Neural crest cell (in vitro differentiated cells): Measurements from ENCODE around the gene CNTNAP3B. TPM values are rescaled to one million over a fixed set of nuclear protein-coding genes. Genes with fewer than 3 reads are reported as not detected.
"Not testable (repeated sequence)": the region's sequence is repeated elsewhere in the genome, so short reads cannot be mapped to it uniquely, and the experiment has no call there.

Experiments
- DNase-seq: peaks from one replicate; pipeline ENCODE4 v3.0.0; 2021; ENCODE audit warnings: low read depth, mixed read lengths, low spot score
- H3K27ac Mint-ChIP-seq: one replicate; pipeline ENCODE4 v1.8.0; 2021; ENCODE audit warnings: mild to moderate bottlenecking, mixed read lengths; ENCODE audit not compliant: unreplicated experiment
- H3K27me3 Mint-ChIP-seq: 2 replicates; pipeline ENCODE4 v1.8.0; 2021; ENCODE audit warnings: low read depth, mild to moderate bottlenecking, mixed read lengths
- H3K36me3 Mint-ChIP-seq: 2 replicates; pipeline ENCODE4 v1.8.0; 2021; ENCODE audit warnings: low read depth, mild to moderate bottlenecking, mixed read lengths
- H3K4me1 Mint-ChIP-seq: 2 replicates; pipeline ENCODE4 v1.8.0; 2021; ENCODE audit warnings: mixed read lengths
- H3K4me3 Mint-ChIP-seq: one replicate; pipeline ENCODE4 v1.8.0; 2021; ENCODE audit warnings: mild to moderate bottlenecking, mixed read lengths
- H3K9me3 Mint-ChIP-seq: 2 replicates; pipeline ENCODE4 v1.8.0; 2021; ENCODE audit warnings: mixed read lengths
- total RNA-seq: library from RNA; stranded (reverse); gene quantifications from 2 replicates; pipeline ENCODE4 v1.2.1, GENCODE V29; 2021
- TF ChIP-seq, protein P1 (sequence below): fragments of 200-600 bp; sonication (generic); conservative IDR thresholded peaks from 2 replicates; pipeline ENCODE4 v1.5.0; 2021; ENCODE audit warnings: antibody characterized with exemption, mild to moderate bottlenecking

Gene CNTNAP3B
- total RNA-seq, 1 donor from 2014 or later, result 9.4 TPM

DNA sequence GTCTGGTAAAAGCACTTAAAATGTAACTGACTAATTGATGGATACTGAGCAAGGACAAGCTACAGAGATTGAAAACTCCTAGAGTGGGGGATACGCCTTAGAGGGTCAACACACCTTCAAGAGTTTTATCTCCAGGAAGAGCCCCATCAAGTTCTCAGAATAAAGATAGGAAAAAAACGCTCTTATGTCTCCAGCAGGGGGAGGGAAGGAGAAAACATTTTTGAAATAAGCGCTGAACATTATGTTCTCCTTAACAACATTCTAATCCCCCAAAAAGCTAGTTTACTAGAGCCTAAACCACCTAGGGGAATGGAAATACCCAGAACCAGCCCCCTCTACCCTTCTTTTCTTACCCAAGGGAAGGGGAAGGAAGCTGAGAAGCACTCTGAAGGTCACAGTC lies 187.5 kb downstream of the CNTNAP3B start:
- not testable (repeated sequence) for H3K4me1 Mint-ChIP-seq, H3K36me3 Mint-ChIP-seq, H3K27me3 Mint-ChIP-seq, H3K27ac Mint-ChIP-seq, DNase-seq, H3K9me3 Mint-ChIP-seq, H3K4me3 Mint-ChIP-seq
- TF ChIP-seq, protein P1, sequence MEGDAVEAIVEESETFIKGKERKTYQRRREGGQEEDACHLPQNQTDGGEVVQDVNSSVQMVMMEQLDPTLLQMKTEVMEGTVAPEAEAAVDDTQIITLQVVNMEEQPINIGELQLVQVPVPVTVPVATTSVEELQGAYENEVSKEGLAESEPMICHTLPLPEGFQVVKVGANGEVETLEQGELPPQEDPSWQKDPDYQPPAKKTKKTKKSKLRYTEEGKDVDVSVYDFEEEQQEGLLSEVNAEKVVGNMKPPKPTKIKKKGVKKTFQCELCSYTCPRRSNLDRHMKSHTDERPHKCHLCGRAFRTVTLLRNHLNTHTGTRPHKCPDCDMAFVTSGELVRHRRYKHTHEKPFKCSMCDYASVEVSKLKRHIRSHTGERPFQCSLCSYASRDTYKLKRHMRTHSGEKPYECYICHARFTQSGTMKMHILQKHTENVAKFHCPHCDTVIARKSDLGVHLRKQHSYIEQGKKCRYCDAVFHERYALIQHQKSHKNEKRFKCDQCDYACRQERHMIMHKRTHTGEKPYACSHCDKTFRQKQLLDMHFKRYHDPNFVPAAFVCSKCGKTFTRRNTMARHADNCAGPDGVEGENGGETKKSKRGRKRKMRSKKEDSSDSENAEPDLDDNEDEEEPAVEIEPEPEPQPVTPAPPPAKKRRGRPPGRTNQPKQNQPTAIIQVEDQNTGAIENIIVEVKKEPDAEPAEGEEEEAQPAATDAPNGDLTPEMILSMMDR, result peak; percentile 42

DNA sequence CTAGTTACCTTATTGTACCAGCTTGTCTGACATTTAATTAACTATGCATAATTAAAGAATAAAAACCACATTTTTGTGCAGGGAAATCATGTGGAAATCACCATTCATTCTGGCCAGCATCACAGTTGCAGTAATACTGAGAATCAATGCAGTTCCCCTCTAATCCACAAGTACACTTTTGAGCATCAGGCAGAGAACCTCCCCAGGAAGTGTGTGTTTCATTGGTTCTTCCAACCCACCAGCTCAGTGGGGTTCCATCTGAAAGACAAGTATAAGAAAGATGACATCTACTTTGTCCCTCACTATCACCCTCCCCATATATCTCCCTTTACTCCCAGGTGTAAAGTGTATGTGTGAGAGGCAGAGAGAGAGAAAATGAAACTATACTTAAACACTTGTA lies 191.1 kb downstream of the CNTNAP3B start:
- H3K27ac Mint-ChIP-seq, H3K4me3 Mint-ChIP-seq, H3K27me3 Mint-ChIP-seq, H3K36me3 Mint-ChIP-seq, DNase-seq, H3K9me3 Mint-ChIP-seq, H3K4me1 Mint-ChIP-seq: not testable (repeated sequence)

DNA sequence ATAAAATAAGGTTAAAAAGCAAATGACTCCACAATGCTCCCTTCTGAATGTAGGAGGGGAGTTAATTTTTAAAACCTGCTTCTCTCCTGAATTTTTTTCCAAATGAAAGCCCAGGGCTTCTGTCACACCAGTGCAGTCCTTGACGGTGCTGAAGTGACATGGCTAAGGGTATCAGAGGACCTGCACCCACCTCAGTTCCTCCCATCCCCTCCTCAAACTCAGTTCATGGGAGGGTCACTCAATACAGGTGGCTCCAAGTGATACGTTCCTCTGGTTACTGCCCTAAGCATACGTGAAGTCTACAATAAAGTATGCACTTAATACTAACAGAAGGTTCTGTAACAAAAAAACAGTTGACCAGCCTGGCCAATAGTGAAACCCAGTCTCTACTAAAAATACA lies 193.5 kb downstream of the CNTNAP3B start:
- H3K4me1 Mint-ChIP-seq, result not testable (repeated sequence)

DNA sequence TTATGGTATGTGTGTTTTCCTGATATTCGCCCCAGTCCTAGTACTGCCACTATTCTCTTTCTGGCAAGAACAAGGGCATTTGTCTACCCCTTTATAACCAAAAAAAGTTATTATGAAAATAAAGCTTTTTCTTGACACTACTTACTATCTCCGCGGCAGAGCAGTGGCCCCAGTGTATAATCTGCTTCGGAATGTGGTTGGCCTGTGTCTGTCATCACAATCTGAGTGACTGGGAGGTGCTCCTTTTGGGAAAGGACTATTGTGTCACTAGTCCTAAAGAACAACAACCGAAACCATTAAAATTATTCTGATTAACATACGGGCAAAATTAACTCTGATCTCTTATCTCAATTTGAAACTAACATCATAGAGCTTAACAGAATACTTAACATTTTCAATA lies 200.1 kb downstream of the CNTNAP3B start:
- H3K36me3 Mint-ChIP-seq, H3K27me3 Mint-ChIP-seq, DNase-seq, H3K4me3 Mint-ChIP-seq, H3K27ac Mint-ChIP-seq, H3K9me3 Mint-ChIP-seq, H3K4me1 Mint-ChIP-seq: not testable (repeated sequence)

More for the DNA sequence above, 193.5 kb downstream of the CNTNAP3B start:
- not testable (repeated sequence) for H3K27ac Mint-ChIP-seq, H3K27me3 Mint-ChIP-seq, H3K36me3 Mint-ChIP-seq, DNase-seq, H3K9me3 Mint-ChIP-seq, H3K4me3 Mint-ChIP-seq

DNA sequence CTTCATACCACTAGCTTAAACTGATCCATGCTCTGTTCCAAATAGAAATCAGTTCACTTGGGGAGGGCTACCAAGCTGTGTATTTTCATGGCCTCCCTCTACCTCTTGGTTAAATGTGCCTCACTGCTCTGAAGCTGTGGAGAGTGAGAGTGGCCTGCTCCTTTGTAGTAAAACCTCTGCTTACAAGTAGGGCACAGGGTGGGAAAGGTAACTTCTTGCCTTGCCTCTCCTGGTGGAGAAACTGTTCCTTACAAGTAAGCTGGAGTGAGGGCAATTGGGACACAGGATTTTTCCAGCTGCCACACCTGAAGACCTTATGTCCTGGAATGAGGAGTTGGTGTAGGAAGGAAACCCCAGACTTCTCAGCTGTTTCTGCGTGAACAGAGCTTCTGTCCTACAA lies 211.9 kb downstream of the CNTNAP3B start:
- H3K27ac Mint-ChIP-seq, H3K36me3 Mint-ChIP-seq, H3K4me3 Mint-ChIP-seq, H3K4me1 Mint-ChIP-seq, H3K9me3 Mint-ChIP-seq, DNase-seq, H3K27me3 Mint-ChIP-seq: not testable (repeated sequence)

DNA sequence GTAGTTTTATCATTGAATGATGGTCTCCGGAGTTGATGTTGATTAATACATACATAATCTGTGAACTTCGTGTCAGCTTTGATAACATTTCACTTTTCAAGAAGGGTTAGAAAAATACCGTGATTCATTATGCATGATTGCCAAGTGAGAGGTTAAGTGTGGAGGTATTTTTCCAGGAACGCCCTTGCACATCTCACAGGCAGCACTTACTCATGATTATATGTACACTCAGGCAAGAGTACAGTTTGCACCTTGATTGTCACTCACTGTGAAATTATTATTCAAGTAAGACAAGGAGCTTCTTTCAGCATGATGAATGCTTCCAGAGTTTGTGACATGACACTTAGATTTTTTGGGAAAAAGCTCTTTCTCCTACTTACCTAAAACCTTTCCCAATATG lies 223.7 kb downstream of the CNTNAP3B start:
- not testable (repeated sequence) for H3K4me1 Mint-ChIP-seq, H3K27me3 Mint-ChIP-seq, H3K36me3 Mint-ChIP-seq, H3K9me3 Mint-ChIP-seq, DNase-seq, H3K27ac Mint-ChIP-seq, H3K4me3 Mint-ChIP-seq

DNA sequence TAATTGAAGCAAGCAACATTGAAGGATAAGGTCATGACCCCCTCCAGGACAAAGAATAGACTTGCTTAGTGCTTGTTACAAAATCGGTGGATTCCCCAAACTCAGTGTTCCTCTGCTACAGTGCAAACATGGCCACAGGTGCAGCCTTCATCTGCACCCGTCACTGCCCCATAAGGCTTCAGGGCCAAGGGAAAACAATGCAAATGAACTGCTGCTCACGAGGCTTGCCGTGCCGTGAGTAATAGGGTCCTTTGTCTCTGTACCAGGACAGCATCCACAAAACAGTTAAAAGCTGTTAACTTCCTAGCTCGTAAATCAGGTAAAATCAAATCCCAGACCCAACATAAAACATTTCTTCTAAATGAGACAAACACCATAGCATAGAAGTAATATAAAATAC lies 226.5 kb downstream of the CNTNAP3B start:
- not testable (repeated sequence) for DNase-seq, H3K4me3 Mint-ChIP-seq, H3K27ac Mint-ChIP-seq, H3K36me3 Mint-ChIP-seq, H3K9me3 Mint-ChIP-seq, H3K27me3 Mint-ChIP-seq, H3K4me1 Mint-ChIP-seq

DNA sequence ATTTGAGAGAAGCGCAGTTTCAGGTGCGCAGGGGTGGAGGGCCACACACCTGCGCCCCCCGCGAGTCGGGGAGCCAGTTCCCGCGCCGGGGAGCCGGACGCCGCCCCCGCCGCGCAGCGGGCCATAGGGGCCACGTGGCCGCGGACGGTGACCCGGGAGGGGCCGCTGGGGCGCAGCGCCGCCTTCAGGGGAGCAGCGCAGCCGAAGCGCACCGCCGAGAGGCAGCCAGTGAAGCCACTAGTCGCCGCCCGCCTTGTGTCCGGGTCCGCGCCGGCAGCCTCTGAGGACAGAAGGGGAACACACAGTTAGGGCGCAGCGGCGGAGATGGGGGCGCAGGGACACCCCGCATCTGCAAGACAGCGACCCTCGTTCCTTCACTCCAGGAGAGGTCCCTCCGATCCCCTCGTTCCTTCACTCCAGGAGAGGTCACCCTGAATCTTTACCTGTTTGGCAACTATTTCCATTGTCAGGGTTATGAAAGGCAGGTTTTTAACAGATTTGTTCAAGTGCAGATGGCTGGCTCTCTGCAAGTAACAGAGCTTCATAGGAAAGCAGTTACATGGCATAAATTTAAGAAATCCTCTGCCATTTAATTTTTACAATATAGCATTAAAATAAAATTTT lies 230.4 kb downstream of the CNTNAP3B start:
- H3K36me3 Mint-ChIP-seq, DNase-seq, H3K27ac Mint-ChIP-seq, H3K27me3 Mint-ChIP-seq, H3K4me3 Mint-ChIP-seq, H3K4me1 Mint-ChIP-seq, H3K9me3 Mint-ChIP-seq: not testable (repeated sequence)

DNA sequence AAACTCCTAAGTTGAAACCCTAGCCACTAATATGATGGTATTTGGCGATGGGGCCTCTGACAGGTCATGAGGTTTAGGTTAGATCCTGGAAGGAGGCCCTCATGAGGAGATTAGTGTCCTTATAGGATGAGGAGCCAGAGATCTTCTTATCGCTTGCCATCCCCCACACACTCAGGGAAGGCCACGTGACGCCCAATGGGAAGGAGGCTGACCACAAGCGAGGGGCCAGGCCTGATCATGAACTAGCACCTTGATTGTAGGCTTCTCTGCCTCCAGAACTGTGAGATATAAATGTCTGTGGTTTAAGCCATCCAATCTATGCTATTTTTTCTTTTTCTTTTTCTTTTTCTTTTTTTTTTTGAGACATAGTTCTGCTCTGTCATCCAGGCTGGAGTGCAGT lies 254.7 kb downstream of the CNTNAP3B start:
- H3K36me3 Mint-ChIP-seq, H3K27ac Mint-ChIP-seq, H3K4me1 Mint-ChIP-seq, H3K9me3 Mint-ChIP-seq, H3K27me3 Mint-ChIP-seq, DNase-seq, H3K4me3 Mint-ChIP-seq: not testable (repeated sequence)

DNA sequence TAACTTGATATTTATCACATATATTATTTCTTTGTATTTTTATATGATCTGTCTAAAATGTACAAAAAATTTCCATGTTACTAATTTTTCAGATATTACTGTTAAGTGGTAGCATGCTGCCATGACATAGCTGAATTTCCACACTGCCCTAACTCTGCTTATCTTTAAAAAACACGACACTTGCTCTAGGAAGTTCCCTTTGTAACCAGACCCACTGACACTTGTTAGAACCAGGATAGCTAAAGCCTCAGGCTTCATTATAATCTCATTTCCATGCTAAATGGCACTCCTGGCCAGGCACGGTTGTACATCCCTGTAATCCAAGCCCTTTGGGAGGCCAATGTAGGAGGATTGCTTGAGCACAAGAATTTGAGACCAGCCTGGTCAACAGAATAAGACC lies 273.8 kb downstream of the CNTNAP3B start:
- not testable (repeated sequence) for DNase-seq, H3K4me1 Mint-ChIP-seq, H3K27me3 Mint-ChIP-seq, H3K36me3 Mint-ChIP-seq, H3K4me3 Mint-ChIP-seq, H3K9me3 Mint-ChIP-seq, H3K27ac Mint-ChIP-seq

DNA sequence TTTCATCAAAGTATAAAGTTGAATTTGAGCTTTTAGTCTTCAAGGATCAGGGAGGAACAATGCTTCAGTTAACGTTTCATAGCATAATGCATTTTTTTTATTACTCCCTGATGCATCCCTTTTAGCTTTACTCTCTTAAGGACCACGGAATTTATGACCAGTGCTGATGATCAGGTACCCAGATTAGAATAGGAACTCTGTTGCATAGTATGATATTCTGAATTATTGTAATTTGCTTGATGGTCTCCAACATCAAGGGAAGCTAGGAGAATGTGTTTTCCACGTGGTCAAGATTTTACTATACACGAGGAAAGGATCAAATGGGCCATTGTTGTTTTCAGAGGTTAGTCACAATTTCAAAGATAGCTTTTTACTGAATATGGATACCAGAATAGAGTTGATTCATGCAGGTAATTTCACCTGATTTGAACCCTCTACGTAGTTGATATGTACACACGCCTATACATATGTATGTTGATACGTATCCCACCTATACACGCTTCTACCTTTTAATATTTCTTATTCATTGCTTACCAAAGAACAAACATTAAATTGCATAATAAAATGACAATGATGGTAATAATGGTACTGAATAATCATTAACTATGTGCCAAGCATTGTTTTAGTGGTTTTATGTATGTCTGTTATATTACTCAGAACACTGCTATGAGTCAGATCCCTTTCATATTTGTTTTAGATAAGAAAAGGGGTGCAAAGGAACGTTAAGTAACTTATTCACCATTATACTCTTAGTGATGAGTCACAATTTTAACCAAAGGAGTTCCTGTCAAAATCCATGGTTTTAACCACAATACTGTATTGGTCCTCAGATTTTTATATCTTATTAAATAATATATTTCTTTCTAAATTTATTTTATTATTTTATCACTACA lies 277.1 kb downstream of the CNTNAP3B start:
- not testable (repeated sequence) for H3K27ac Mint-ChIP-seq, H3K4me1 Mint-ChIP-seq, H3K36me3 Mint-ChIP-seq, DNase-seq, H3K9me3 Mint-ChIP-seq, H3K4me3 Mint-ChIP-seq, H3K27me3 Mint-ChIP-seq

DNA sequence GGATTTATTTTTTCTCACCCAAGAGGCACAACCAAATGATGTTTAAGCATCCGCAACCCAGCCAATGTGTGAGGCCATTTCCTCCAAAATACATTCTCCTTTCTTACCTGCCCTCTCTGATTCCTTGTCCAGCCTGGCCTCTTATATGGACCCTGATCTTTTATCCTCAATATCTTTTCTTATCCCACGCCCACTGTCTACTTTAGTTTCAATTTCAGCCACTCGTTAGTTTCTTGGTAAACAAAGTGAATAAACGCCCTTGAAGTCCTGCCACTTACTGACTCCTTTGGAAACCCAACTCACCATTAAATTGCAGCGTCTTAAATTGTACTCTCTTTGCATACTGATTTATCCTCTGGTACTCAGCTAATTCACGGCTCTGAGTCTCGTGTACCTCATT lies 281.4 kb downstream of the CNTNAP3B start:
- not testable (repeated sequence) for H3K9me3 Mint-ChIP-seq, H3K36me3 Mint-ChIP-seq, H3K4me1 Mint-ChIP-seq, H3K27ac Mint-ChIP-seq, H3K4me3 Mint-ChIP-seq, DNase-seq, H3K27me3 Mint-ChIP-seq
